ENCODE measurements around the gene INHBB. TPM values are rescaled to one million over a fixed set of nuclear protein-coding genes. Genes with fewer than 3 reads are reported as not detected.

The INHBB gene
- polyA plus RNA-seq, 2 of the 4 experiments (the other 2 are of a cell fraction) = 7.2 to 25.3 TPM

DNA sequence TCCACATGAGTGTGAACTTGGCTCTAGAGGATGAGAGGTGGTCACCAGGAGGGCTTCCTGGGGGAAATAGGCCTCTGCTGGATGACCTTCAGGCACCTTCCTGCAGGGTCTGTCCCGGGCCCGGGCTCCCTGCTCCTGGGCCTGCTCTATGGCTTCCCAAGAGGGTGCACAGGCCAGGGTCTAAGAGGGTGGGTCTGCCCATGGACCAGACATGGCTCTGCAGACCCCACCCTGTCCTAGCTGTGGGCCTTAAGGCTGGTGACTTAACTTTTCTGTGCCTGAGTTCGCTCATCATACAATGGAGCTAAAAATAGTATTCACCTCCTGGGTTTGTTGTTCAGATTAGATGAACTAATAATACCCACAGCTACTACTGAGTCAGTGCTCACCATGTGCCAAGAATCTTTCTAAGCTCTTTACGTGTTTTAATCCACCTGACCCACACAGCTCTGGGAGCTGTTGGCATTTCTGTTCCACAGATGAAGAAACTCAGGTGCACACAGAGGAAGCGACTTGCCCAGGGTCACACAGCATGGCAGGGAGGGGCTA is 14.4 kb downstream of the INHBB start (continued):
- TF ChIP-seq, protein P1, sequence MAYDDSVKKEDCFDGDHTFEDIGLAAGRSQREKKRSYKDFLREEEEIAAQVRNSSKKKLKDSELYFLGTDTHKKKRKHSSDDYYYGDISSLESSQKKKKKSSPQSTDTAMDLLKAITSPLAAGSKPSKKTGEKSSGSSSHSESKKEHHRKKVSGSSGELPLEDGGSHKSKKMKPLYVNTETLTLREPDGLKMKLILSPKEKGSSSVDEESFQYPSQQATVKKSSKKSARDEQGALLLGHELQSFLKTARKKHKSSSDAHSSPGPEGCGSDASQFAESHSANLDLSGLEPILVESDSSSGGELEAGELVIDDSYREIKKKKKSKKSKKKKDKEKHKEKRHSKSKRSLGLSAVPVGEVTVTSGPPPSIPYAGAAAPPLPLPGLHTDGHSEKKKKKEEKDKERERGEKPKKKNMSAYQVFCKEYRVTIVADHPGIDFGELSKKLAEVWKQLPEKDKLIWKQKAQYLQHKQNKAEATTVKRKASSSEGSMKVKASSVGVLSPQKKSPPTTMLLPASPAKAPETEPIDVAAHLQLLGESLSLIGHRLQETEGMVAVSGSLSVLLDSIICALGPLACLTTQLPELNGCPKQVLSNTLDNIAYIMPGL (CRISPR knock-in tag; IDR thresholded peaks at IDR 0.05; ENCODE audit: borderline replicate concordance) = no peak
- no peak for TF ChIP-seq HOXA7 (CRISPR knock-in tag; IDR thresholded peaks at IDR 0.05)
- TF ChIP-seq NR3C1 (IDR thresholded peaks at IDR 0.05) = no peak
- TF ChIP-seq MAZ (IDR thresholded peaks at IDR 0.05; ENCODE audit: borderline replicate concordance, low read depth, low read length) = no peak
- no peak for TF ChIP-seq SMC3 (IDR thresholded peaks at IDR 0.05)
- TF ChIP-seq, protein P2, sequence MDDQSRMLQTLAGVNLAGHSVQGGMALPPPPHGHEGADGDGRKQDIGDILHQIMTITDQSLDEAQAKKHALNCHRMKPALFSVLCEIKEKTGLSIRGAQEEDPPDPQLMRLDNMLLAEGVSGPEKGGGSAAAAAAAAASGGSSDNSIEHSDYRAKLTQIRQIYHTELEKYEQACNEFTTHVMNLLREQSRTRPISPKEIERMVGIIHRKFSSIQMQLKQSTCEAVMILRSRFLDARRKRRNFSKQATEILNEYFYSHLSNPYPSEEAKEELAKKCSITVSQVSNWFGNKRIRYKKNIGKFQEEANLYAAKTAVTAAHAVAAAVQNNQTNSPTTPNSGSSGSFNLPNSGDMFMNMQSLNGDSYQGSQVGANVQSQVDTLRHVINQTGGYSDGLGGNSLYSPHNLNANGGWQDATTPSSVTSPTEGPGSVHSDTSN (IDR thresholded peaks at IDR 0.05) = no peak
- TF ChIP-seq HEYL (CRISPR knock-in tag; IDR thresholded peaks at IDR 0.05) = no peak
- TF ChIP-seq ZSCAN20 (CRISPR knock-in tag; IDR thresholded peaks at IDR 0.05) = no peak

DNA sequence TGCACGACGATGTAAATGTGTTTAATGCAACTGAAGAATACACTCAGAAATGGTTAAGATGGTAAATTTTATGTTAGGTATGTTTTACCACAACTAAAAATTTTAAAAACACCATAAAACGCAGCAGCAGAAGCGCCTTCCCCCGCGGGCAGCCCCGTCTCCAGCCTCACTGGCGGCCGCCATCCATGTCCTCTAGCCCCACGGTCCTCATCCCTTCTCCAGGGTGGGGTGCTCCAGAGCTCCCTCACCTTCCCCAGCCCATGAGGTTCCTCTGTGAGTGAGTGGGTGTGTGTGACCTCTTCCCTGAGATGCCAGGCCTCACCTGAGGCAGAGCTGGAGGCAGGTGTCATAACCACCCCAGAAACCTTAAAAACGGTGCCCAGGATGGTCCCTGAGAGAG is 17.0 kb downstream of the INHBB start:
- FAIRE-seq = no peak
- POLR2A ChIA-PET = no interaction called here
- H3K4me1 ChIP-seq = peaks cover 9% of the 10 kb centered on the region; the same call in 1 of the 3 replicates
- no peaks in the 10 kb centered on the region for H3K9me3 ChIP-seq
- H3K4me3 ChIP-seq = no peak overlapping the region
- DNase-seq (ENCODE audit: low read depth in 1 of 2, low spot score in 1 of 2) = no peak
- WGBS (ENCODE audit: missing lambda C conversion rate) = 87% methylated on average over 11 of the region's 11 CpGs
- H3K4me2 ChIP-seq = no peak overlapping the region
- ATAC-seq = no peak
- no peak overlapping the region for H3K27ac ChIP-seq
- no peak for TF ChIP-seq FOXS1 (CRISPR knock-in tag; IDR thresholded peaks at IDR 0.05)
- TF ChIP-seq, protein P3, sequence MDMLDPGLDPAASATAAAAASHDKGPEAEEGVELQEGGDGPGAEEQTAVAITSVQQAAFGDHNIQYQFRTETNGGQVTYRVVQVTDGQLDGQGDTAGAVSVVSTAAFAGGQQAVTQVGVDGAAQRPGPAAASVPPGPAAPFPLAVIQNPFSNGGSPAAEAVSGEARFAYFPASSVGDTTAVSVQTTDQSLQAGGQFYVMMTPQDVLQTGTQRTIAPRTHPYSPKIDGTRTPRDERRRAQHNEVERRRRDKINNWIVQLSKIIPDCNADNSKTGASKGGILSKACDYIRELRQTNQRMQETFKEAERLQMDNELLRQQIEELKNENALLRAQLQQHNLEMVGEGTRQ (IDR thresholded peaks at IDR 0.05) = no peak
- no peak for TF ChIP-seq HOXB5 (CRISPR knock-in tag; IDR thresholded peaks at IDR 0.05)
- TF ChIP-seq NPAS2 (CRISPR knock-in tag; IDR thresholded peaks at IDR 0.05; ENCODE audit: borderline replicate concordance) = no peak
- no peak for TF ChIP-seq KDM1A (IDR thresholded peaks at IDR 0.05; ENCODE audit: low read depth)
- TF ChIP-seq RFX5 (IDR thresholded peaks at IDR 0.05) = no peak
- TF ChIP-seq RCOR1 (IDR thresholded peaks at IDR 0.05; ENCODE audit: low read depth, low read length) = no peak
- TF ChIP-seq, protein P1 (CRISPR knock-in tag; IDR thresholded peaks at IDR 0.05; ENCODE audit: borderline replicate concordance) = no peak
- no peak for TF ChIP-seq ZSCAN20 (CRISPR knock-in tag; IDR thresholded peaks at IDR 0.05)
- TF ChIP-seq SMC3 (IDR thresholded peaks at IDR 0.05) = no peak
- no peak for TF ChIP-seq TP53 (CRISPR knock-in tag; IDR thresholded peaks at IDR 0.05)
- TF ChIP-seq MAX (IDR thresholded peaks at IDR 0.05) = no peak
- no peak; the same call in 1 of the 2 replicates for TF ChIP-seq POLR2A (IDR thresholded peaks at IDR 0.05; ENCODE audit: low read length)
- no peak for TF ChIP-seq JUNB (IDR thresholded peaks at IDR 0.05)
- no peak for TF ChIP-seq ZFP36 (IDR thresholded peaks at IDR 0.05; ENCODE audit: borderline replicate concordance, partially characterized antibody)
- no peak for TF ChIP-seq CHD4 (IDR thresholded peaks at IDR 0.05; ENCODE audit: borderline replicate concordance)
- no peak for TF ChIP-seq HOXA7 (CRISPR knock-in tag; IDR thresholded peaks at IDR 0.05)
- no peak for TF ChIP-seq REST (IDR thresholded peaks at IDR 0.05)
- TF ChIP-seq CBX8 (IDR thresholded peaks at IDR 0.05) = no peak
- TF ChIP-seq SREBF2 (IDR thresholded peaks at IDR 0.05) = no peak
- CTCF ChIA-PET = interaction anchor here (0.9 kb wide), 1 partner anchor 158 kb away, joined by 3 read pairs; no protein-coding TSS in a partner anchor
